Neural cell (in vitro differentiated cells): Measurements from ENCODE around the gene PKNOX2.

Source experiments
- CTCF ChIP-seq: fragments of 450-650 bp; IDR thresholded peaks from 2 replicates; pipeline ENCODE4 v1.5.1; 2014; ENCODE audit warnings: antibody characterized with exemption, mild to moderate bottlenecking, moderate library complexity; ENCODE audit not compliant: poor library complexity, severe bottlenecking
- EZH2 ChIP-seq: fragments of 200-600, 300-800 bp; shearing (Covaris generic), sonication (generic); IDR thresholded peaks from 2 replicates; pipeline ENCODE4 v1.6.1; 2014; ENCODE audit warnings: antibody characterized with exemption, low read length, borderline replicate concordance, mild to moderate bottlenecking; ENCODE audit not compliant: insufficient read depth, poor library complexity, severe bottlenecking
- MXI1 ChIP-seq: fragments of 450-650 bp; conservative IDR thresholded peaks from 2 replicates; pipeline ENCODE4 v1.6.1; 2014; ENCODE audit warnings: antibody characterized with exemption, mild to moderate bottlenecking; ENCODE audit not compliant: poor library complexity, severe bottlenecking
- POLR2AphosphoS5 ChIP-seq: IDR thresholded peaks from 2 replicates; pipeline ENCODE4 v1.6.1; 2012
- RAD21 ChIP-seq: fragments of 450-650 bp; conservative IDR thresholded peaks from 2 replicates; pipeline ENCODE4 v1.6.1; 2014; ENCODE audit warnings: antibody characterized with exemption, mild to moderate bottlenecking, moderate library complexity

GRCh38 chr11:125174057-125174456 is 9.5 kb downstream of the PKNOX2 start:
- TF ChIP-seq CTCF (no peak), MXI1 (no peak), RAD21 (no peak), EZH2 (no peak), POLR2AphosphoS5 (no peak)
